ENCODE results near the gene FMNL2.

FMNL2 gene

DNA sequence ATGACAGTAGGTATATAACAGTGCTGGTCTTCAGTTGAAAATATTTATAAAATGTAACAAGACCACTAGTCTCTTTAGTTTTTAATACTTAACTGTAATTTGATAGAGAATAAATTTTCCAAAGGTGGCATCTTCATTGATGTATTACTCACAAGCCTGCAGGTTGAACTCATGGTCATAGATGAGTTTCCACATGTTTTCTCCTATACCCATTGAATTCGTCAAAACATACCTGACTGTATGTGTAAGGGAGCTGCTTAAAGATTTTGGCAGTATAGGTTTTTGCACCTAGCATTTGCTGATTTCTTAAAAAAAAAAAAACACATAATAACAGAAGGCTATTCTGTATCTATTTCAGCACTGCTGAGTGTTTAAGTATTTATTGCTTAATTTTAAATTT, 112.9 kb downstream of the FMNL2 start (continued):
- TF ChIP-seq, protein P1, sequence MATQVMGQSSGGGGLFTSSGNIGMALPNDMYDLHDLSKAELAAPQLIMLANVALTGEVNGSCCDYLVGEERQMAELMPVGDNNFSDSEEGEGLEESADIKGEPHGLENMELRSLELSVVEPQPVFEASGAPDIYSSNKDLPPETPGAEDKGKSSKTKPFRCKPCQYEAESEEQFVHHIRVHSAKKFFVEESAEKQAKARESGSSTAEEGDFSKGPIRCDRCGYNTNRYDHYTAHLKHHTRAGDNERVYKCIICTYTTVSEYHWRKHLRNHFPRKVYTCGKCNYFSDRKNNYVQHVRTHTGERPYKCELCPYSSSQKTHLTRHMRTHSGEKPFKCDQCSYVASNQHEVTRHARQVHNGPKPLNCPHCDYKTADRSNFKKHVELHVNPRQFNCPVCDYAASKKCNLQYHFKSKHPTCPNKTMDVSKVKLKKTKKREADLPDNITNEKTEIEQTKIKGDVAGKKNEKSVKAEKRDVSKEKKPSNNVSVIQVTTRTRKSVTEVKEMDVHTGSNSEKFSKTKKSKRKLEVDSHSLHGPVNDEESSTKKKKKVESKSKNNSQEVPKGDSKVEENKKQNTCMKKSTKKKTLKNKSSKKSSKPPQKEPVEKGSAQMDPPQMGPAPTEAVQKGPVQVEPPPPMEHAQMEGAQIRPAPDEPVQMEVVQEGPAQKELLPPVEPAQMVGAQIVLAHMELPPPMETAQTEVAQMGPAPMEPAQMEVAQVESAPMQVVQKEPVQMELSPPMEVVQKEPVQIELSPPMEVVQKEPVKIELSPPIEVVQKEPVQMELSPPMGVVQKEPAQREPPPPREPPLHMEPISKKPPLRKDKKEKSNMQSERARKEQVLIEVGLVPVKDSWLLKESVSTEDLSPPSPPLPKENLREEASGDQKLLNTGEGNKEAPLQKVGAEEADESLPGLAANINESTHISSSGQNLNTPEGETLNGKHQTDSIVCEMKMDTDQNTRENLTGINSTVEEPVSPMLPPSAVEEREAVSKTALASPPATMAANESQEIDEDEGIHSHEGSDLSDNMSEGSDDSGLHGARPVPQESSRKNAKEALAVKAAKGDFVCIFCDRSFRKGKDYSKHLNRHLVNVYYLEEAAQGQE (tag by site-specific recombination; IDR thresholded peaks at IDR 0.05): no peak
- TF ChIP-seq WT1 (tag by site-specific recombination; IDR thresholded peaks at IDR 0.05): no peak
- TF ChIP-seq KLF10 (tag by site-specific recombination; IDR thresholded peaks at IDR 0.05): no peak
- no peak for TF ChIP-seq ZNF24 (tag by site-specific recombination; IDR thresholded peaks at IDR 0.05)
- TF ChIP-seq ZNF677 (tag by site-specific recombination; IDR thresholded peaks at IDR 0.05): no peak
- no peak for TF ChIP-seq ZBTB48 (tag by site-specific recombination; IDR thresholded peaks at IDR 0.05)
- TF ChIP-seq ZNF121 (tag by site-specific recombination; IDR thresholded peaks at IDR 0.05): no peak
- TF ChIP-seq, protein P2, sequence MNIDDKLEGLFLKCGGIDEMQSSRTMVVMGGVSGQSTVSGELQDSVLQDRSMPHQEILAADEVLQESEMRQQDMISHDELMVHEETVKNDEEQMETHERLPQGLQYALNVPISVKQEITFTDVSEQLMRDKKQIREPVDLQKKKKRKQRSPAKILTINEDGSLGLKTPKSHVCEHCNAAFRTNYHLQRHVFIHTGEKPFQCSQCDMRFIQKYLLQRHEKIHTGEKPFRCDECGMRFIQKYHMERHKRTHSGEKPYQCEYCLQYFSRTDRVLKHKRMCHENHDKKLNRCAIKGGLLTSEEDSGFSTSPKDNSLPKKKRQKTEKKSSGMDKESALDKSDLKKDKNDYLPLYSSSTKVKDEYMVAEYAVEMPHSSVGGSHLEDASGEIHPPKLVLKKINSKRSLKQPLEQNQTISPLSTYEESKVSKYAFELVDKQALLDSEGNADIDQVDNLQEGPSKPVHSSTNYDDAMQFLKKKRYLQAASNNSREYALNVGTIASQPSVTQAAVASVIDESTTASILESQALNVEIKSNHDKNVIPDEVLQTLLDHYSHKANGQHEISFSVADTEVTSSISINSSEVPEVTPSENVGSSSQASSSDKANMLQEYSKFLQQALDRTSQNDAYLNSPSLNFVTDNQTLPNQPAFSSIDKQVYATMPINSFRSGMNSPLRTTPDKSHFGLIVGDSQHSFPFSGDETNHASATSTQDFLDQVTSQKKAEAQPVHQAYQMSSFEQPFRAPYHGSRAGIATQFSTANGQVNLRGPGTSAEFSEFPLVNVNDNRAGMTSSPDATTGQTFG (tag by site-specific recombination; IDR thresholded peaks at IDR 0.05; ENCODE audit: borderline replicate concordance): no peak
- TF ChIP-seq, protein P3, sequence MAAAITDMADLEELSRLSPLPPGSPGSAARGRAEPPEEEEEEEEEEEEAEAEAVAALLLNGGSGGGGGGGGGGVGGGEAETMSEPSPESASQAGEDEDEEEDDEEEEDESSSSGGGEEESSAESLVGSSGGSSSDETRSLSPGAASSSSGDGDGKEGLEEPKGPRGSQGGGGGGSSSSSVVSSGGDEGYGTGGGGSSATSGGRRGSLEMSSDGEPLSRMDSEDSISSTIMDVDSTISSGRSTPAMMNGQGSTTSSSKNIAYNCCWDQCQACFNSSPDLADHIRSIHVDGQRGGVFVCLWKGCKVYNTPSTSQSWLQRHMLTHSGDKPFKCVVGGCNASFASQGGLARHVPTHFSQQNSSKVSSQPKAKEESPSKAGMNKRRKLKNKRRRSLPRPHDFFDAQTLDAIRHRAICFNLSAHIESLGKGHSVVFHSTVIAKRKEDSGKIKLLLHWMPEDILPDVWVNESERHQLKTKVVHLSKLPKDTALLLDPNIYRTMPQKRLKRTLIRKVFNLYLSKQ (tag by site-specific recombination; IDR thresholded peaks at IDR 0.05; ENCODE audit: borderline replicate concordance): no peak
- TF ChIP-seq ZNF707 (tag by site-specific recombination; IDR thresholded peaks at IDR 0.05): no peak
- no peak for TF ChIP-seq ZSCAN30 (tag by site-specific recombination; IDR thresholded peaks at IDR 0.05)
- no peak for TF ChIP-seq ZNF211 (tag by site-specific recombination; IDR thresholded peaks at IDR 0.05; ENCODE audit: low read depth)

DNA sequence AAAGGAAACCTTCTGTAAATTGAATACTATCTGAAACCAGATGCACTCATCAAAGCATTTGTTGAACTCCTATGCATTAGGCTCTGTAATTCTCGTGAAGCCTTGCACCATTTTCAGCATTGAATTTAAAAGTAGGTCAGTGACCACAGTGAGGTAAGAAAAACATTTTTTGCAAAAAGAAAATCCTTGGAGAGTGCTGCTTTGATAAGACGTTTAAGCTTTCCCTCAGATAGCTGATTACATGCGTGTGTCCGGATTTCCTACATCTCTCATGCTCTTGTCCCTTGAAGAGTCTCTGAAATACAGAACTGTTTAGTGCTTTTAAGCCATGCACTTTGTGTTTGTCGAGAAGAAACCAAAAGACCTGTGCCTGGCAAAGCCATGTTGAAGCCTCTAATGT, 113.6 kb downstream of the FMNL2 start:
- Histone ChIP-seq H3K27ac (ENCODE audit: extremely low read depth, low read depth, low read length) (no peak overlapping the region), H3K9me3 (ENCODE audit: control insufficient read depth, insufficient read depth, low read depth, low read length) (no peaks in the 10 kb centered on the region), H3K36me3 (ENCODE audit: control insufficient read depth in 2 of 2, insufficient read depth in 1 of 2, low read length in 2 of 2) (no peaks in the 10 kb centered on the region), H3K4me1 (ENCODE audit: control insufficient read depth, insufficient read depth, low read length) (no peaks in the 10 kb centered on the region), H3K4me3 (ENCODE audit: low read depth, low read length) (no peak overlapping the region)
- CTCF ChIA-PET: interaction anchor here (0.6 kb wide), 1 partner anchor 72 kb away, joined by 6 read pairs; no protein-coding TSS in a partner anchor
- POLR2A ChIA-PET: no interaction called here
- TF ChIP-seq, protein P1 (tag by site-specific recombination; IDR thresholded peaks at IDR 0.05): no peak
- no peak for TF ChIP-seq ZNF2 (tag by site-specific recombination; IDR thresholded peaks at IDR 0.05)
- TF ChIP-seq ZNF48 (tag by site-specific recombination; IDR thresholded peaks at IDR 0.05): no peak
- TF ChIP-seq ZNF335 (tag by site-specific recombination; conservative IDR thresholded peaks at IDR 0.05): no peak
- no peak for TF ChIP-seq HOXD13 (CRISPR knock-in tag; IDR thresholded peaks at IDR 0.05; ENCODE audit: borderline replicate concordance)
- TF ChIP-seq, protein P4, sequence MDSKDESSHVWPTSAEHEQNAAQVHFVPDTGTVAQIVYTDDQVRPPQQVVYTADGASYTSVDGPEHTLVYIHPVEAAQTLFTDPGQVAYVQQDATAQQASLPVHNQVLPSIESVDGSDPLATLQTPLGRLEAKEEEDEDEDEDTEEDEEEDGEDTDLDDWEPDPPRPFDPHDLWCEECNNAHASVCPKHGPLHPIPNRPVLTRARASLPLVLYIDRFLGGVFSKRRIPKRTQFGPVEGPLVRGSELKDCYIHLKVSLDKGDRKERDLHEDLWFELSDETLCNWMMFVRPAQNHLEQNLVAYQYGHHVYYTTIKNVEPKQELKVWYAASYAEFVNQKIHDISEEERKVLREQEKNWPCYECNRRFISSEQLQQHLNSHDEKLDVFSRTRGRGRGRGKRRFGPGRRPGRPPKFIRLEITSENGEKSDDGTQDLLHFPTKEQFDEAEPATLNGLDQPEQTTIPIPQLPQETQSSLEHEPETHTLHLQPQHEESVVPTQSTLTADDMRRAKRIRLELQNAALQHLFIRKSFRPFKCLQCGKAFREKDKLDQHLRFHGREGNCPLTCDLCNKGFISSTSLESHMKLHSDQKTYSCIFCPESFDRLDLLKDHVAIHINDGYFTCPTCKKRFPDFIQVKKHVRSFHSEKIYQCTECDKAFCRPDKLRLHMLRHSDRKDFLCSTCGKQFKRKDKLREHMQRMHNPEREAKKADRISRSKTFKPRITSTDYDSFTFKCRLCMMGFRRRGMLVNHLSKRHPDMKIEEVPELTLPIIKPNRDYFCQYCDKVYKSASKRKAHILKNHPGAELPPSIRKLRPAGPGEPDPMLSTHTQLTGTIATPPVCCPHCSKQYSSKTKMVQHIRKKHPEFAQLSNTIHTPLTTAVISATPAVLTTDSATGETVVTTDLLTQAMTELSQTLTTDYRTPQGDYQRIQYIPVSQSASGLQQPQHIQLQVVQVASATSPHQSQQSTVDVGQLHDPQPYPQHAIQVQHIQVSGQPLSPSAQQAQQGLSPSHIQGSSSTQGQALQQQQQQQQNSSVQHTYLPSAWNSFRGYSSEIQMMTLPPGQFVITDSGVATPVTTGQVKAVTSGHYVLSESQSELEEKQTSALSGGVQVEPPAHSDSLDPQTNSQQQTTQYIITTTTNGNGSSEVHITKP (tag by site-specific recombination; IDR thresholded peaks at IDR 0.05): no peak
- TF ChIP-seq ZBTB48 (tag by site-specific recombination; IDR thresholded peaks at IDR 0.05): no peak
- TF ChIP-seq, protein P5, sequence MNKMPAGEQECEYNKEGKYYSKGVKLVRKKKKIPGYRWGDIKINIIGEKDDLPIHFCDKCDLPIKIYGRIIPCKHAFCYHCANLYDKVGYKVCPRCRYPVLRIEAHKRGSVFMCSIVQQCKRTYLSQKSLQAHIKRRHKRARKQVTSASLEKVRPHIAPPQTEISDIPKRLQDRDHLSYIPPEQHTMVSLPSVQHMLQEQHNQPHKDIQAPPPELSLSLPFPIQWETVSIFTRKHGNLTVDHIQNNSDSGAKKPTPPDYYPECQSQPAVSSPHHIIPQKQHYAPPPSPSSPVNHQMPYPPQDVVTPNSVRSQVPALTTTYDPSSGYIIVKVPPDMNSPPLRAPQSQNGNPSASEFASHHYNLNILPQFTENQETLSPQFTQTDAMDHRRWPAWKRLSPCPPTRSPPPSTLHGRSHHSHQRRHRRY (tag by site-specific recombination; IDR thresholded peaks at IDR 0.05): no peak
- no peak for TF ChIP-seq ZNF701 (tag by site-specific recombination; IDR thresholded peaks at IDR 0.05)
- no peak for TF ChIP-seq ZNF223 (tag by site-specific recombination; IDR thresholded peaks at IDR 0.05)
- TF ChIP-seq ZNF555 (tag by site-specific recombination; conservative IDR thresholded peaks at IDR 0.05): no peak

All from HEK293 (cell line).